ENCODE data around the gene PARD3B. TPM values are rescaled to one million over a fixed set of nuclear protein-coding genes. Genes with fewer than 3 reads are reported as not detected.

Gene PARD3B
- total RNA-seq, 1 donor from 2014 or later = 1.6 TPM

GRCh38 chr2:205343103-205343502 is 797.8 kb downstream of the PARD3B start:
- TF ChIP-seq CTCF (IDR thresholded peaks at IDR 0.05; ENCODE audit: insufficient read depth, low read length, severe bottlenecking) = no peak
- no peak for DNase-seq (ENCODE audit: low read depth)
- no peak for FAIRE-seq

GRCh38 chr2:205346649-205347048 is 801.4 kb downstream of the PARD3B start:
- H3K36me3 ChIP-seq (ENCODE audit: control insufficient read depth, insufficient read depth, low read length) = no peaks in the 10 kb centered on the region
- no peaks in the 10 kb centered on the region for H3K27me3 ChIP-seq (ENCODE audit: control insufficient read depth, insufficient read depth, low read length)
- no peak for TF ChIP-seq CTCF (IDR thresholded peaks at IDR 0.05; ENCODE audit: insufficient read depth, low read length, severe bottlenecking)
- FAIRE-seq (no peak), DNase-seq (ENCODE audit: low read depth) (no peak)
- H3K4me3 ChIP-seq (ENCODE audit: low read depth, low read length) = no peak overlapping the region

More at GRCh38 chr2:205343103-205343502, 797.8 kb downstream of the PARD3B start:
- Histone ChIP-seq H3K36me3 (ENCODE audit: control insufficient read depth, insufficient read depth, low read length) (no peaks in the 10 kb centered on the region), H3K4me3 (ENCODE audit: low read depth, low read length) (no peak overlapping the region), H3K27me3 (ENCODE audit: control insufficient read depth, insufficient read depth, low read length) (no peaks in the 10 kb centered on the region)

- no peak for TF ChIP-seq CTCF (IDR thresholded peaks at IDR 0.05; ENCODE audit: insufficient read depth, low read length, severe bottlenecking)
- no peak for FAIRE-seq
Measured at GRCh38 chr2:205347899-205348298, 802.6 kb downstream of the PARD3B start.

GRCh38 chr2:205352094-205352493 is 806.8 kb downstream of the PARD3B start:
- no peaks in the 10 kb centered on the region for H3K27me3 ChIP-seq (ENCODE audit: control insufficient read depth, insufficient read depth, low read length)
- TF ChIP-seq CTCF (IDR thresholded peaks at IDR 0.05; ENCODE audit: insufficient read depth, low read length, severe bottlenecking) = no peak
- H3K4me3 ChIP-seq (ENCODE audit: low read depth, low read length) = no peak overlapping the region
- DNase-seq (ENCODE audit: low read depth) (no peak), FAIRE-seq (no peak)
- no peaks in the 10 kb centered on the region for H3K36me3 ChIP-seq (ENCODE audit: control insufficient read depth, insufficient read depth, low read length)

More at GRCh38 chr2:205347899-205348298, 802.6 kb downstream of the PARD3B start:
- Histone ChIP-seq H3K4me3 (ENCODE audit: low read depth, low read length) (no peak overlapping the region), H3K36me3 (ENCODE audit: control insufficient read depth, insufficient read depth, low read length) (no peaks in the 10 kb centered on the region), H3K27me3 (ENCODE audit: control insufficient read depth, insufficient read depth, low read length) (no peaks in the 10 kb centered on the region)
- DNase-seq (ENCODE audit: low read depth) = no peak

- no peak for TF ChIP-seq CTCF (IDR thresholded peaks at IDR 0.05; ENCODE audit: insufficient read depth, low read length, severe bottlenecking)
- H3K27me3 ChIP-seq (ENCODE audit: control insufficient read depth, insufficient read depth, low read length) = no peaks in the 10 kb centered on the region
- H3K4me3 ChIP-seq (ENCODE audit: low read depth, low read length) = no peak overlapping the region
- peak; percentile 83 for DNase-seq (ENCODE audit: low read depth)
- no peaks in the 10 kb centered on the region for H3K36me3 ChIP-seq (ENCODE audit: control insufficient read depth, insufficient read depth, low read length)
- FAIRE-seq = no peak
Measured at GRCh38 chr2:205352593-205352992, 807.3 kb downstream of the PARD3B start.

- no peak for FAIRE-seq
- H3K36me3 ChIP-seq (ENCODE audit: control insufficient read depth, insufficient read depth, low read length) = no peaks in the 10 kb centered on the region
- TF ChIP-seq CTCF (IDR thresholded peaks at IDR 0.05; ENCODE audit: insufficient read depth, low read length, severe bottlenecking) = no peak
Measured at GRCh38 chr2:205357732-205358131, 812.5 kb downstream of the PARD3B start.

More at GRCh38 chr2:205357732-205358131, 812.5 kb downstream of the PARD3B start:
- no peaks in the 10 kb centered on the region for H3K27me3 ChIP-seq (ENCODE audit: control insufficient read depth, insufficient read depth, low read length)
- no peak for DNase-seq (ENCODE audit: low read depth)
- no peak overlapping the region for H3K4me3 ChIP-seq (ENCODE audit: low read depth, low read length)

Measured in bronchial epithelial cell (primary cell).